ENCODE measurements around the gene DGKH. TPM values are rescaled to one million over a fixed set of nuclear protein-coding genes. Genes with fewer than 3 reads are reported as not detected.

The DGKH gene
- total RNA-seq, 1 donor from 2014 or later = 16.8 TPM

- DNase-seq (ENCODE audit: low read depth) (no peak), FAIRE-seq (no peak)
- no peaks in the 10 kb centered on the region for H3K27me3 ChIP-seq (ENCODE audit: control insufficient read depth, insufficient read depth, low read length)
- peaks cover 9% of the 10 kb centered on the region for H3K36me3 ChIP-seq (ENCODE audit: control insufficient read depth, insufficient read depth, low read length)
- no peak for TF ChIP-seq CTCF (IDR thresholded peaks at IDR 0.05; ENCODE audit: insufficient read depth, low read length, severe bottlenecking)
- H3K4me3 ChIP-seq (ENCODE audit: low read depth, low read length) = no peak overlapping the region
Measured at GRCh38 chr13:42164557-42165125, 116.2 kb downstream of the DGKH start.

GRCh38 chr13:42168496-42168895, 120.0 kb downstream of the DGKH start:
- no peak overlapping the region for H3K4me3 ChIP-seq (ENCODE audit: low read depth, low read length)
- peaks cover 6% of the 10 kb centered on the region for H3K36me3 ChIP-seq (ENCODE audit: control insufficient read depth, insufficient read depth, low read length)
- FAIRE-seq = no peak

GRCh38 chr13:42170029-42170428, 121.6 kb downstream of the DGKH start:
- TF ChIP-seq CTCF (IDR thresholded peaks at IDR 0.05; ENCODE audit: insufficient read depth, low read length, severe bottlenecking) = no peak
- no peak for DNase-seq (ENCODE audit: low read depth)
- peaks cover 9% of the 10 kb centered on the region for H3K36me3 ChIP-seq (ENCODE audit: control insufficient read depth, insufficient read depth, low read length)
- H3K4me3 ChIP-seq (ENCODE audit: low read depth, low read length) = no peak overlapping the region
- FAIRE-seq = no peak
- H3K27me3 ChIP-seq (ENCODE audit: control insufficient read depth, insufficient read depth, low read length) = no peaks in the 10 kb centered on the region

More at GRCh38 chr13:42168496-42168895, 120.0 kb downstream of the DGKH start:
- no peaks in the 10 kb centered on the region for H3K27me3 ChIP-seq (ENCODE audit: control insufficient read depth, insufficient read depth, low read length)
- no peak for TF ChIP-seq CTCF (IDR thresholded peaks at IDR 0.05; ENCODE audit: insufficient read depth, low read length, severe bottlenecking)
- DNase-seq (ENCODE audit: low read depth) = no peak

- Histone ChIP-seq H3K36me3 (ENCODE audit: control insufficient read depth, insufficient read depth, low read length) (peaks cover 10% of the 10 kb centered on the region), H3K4me3 (ENCODE audit: low read depth, low read length) (no peak overlapping the region), H3K27me3 (ENCODE audit: control insufficient read depth, insufficient read depth, low read length) (no peaks in the 10 kb centered on the region)
- FAIRE-seq (no peak), DNase-seq (ENCODE audit: low read depth) (no peak)
- TF ChIP-seq CTCF (IDR thresholded peaks at IDR 0.05; ENCODE audit: insufficient read depth, low read length, severe bottlenecking) = no peak
Measured at GRCh38 chr13:42173789-42174343, 125.4 kb downstream of the DGKH start.

GRCh38 chr13:42174344-42175162, 126.1 kb downstream of the DGKH start:
- FAIRE-seq = no peak
- Histone ChIP-seq H3K36me3 (ENCODE audit: control insufficient read depth, insufficient read depth, low read length) (peaks cover 12% of the 10 kb centered on the region), H3K27me3 (ENCODE audit: control insufficient read depth, insufficient read depth, low read length) (no peaks in the 10 kb centered on the region), H3K4me3 (ENCODE audit: low read depth, low read length) (no peak overlapping the region)
- TF ChIP-seq CTCF (IDR thresholded peaks at IDR 0.05; ENCODE audit: insufficient read depth, low read length, severe bottlenecking) = no peak
- no peak for DNase-seq (ENCODE audit: low read depth)

All from bronchial epithelial cell (primary cell).